Left lung (tissue), 14 donors: Measurements from ENCODE around the gene UBQLN1. TPM values are rescaled to one million over a fixed set of nuclear protein-coding genes. Genes with fewer than 3 reads are reported as not detected.

ENCODE experiments used
- ATAC-seq: fragments of 200-7000 bp; cut with Tn5 transposase; one replicate; pipeline ENCODE4 v1.9.1; 2020; ENCODE audit warnings: moderate library complexity
- DNase-seq, 4 donors: peaks; one replicate each; pipeline ENCODE4 v3.0.0-alpha.2; 2013 to 2020
- H3K27ac ChIP-seq, 2 donors: fragments of 200-600 bp; sonication (generic) in 1 of 2; one replicate each; pipeline versions ENCODE4 v1.5.0 to v1.8.0; 2020 to 2021
- H3K27me3 ChIP-seq, 2 donors: fragments of 200-600 bp; sonication (generic) in 1 of 2; one replicate each; pipeline versions ENCODE4 v1.5.0 to v1.8.0; 2020 to 2021
- H3K36me3 ChIP-seq, 2 donors: fragments of 200-600 bp; sonication (generic) in 1 of 2; one replicate each; pipeline versions ENCODE4 v1.5.0 to v1.8.0; 2020 to 2021
- H3K4me1 ChIP-seq, 2 donors: fragments of 200-600 bp; one replicate each; pipeline ENCODE4 v1.8.0; 2021
- H3K4me3 ChIP-seq, 2 donors: fragments of 200-600 bp; sonication (generic) in 1 of 2; one replicate each; pipeline versions ENCODE4 v1.5.0 to v1.8.0; 2020 to 2021; ENCODE audit warnings: mild to moderate bottlenecking in 1 of 2
- H3K9me3 ChIP-seq, 2 donors: fragments of 200-600 bp; sonication (generic) in 1 of 2; one replicate each; pipeline versions ENCODE4 v1.5.0 to v1.8.0; 2020 to 2021
- CTCF ChIP-seq, 2 donors: fragments of 200-600 bp; sonication (generic) in 1 of 2; IDR thresholded peaks; one replicate each; pipeline versions ENCODE4 v1.5.0 to v1.8.0; 2021; ENCODE audit warnings: antibody characterized with exemption in 2 of 2
- intact Hi-C, 2 donors: fragments of 100-400 bp; cut with DNase I; formaldehyde crosslinking; loops; one replicate each; pipeline versions ENCODE4 v1.11.2 to v1.14.2; 2022
- long read RNA-seq, 12 donors: library from polyadenylated mRNA in 2 of 12; unstranded in 2 of 12; transcript quantifications; one replicate each; pipeline ENCODE4 v2.0.0 and lab custom pipeline, GENCODE V29; 2019 to 2026
- polyA plus RNA-seq, 6 donors: library from polyadenylated mRNA; unstranded; fragments of 120-200 nt; gene quantifications; one replicate each; pipeline ENCODE4 v1.2.1, GENCODE V29; 2013; ENCODE audit not compliant: insufficient read length in 6 of 6
- total RNA-seq, 2 donors: library from RNA; stranded (reverse); fragmentation: NEBNext Ultra II Directional; extraction: Animal tissue kit (Norgen Biotek cat#: 25700); gene quantifications; one replicate each; pipeline ENCODE4 v1.2.1, GENCODE V29; 2021
- donor health status: DM: no; HTN: yes; CAD: no.
- donor health status: DM: no; HTN: no; CAD: no.

UBQLN1 gene
- total RNA-seq (100 to 1,000 TPM in 1 of 2 donors, 10 to 100 TPM in 1; 83.6 to 107 TPM), polyA plus RNA-seq (10 to 100 TPM; 83.1 to 99.8 (median 93.5) TPM)
- long read RNA-seq, donor 1, full-length matches to known transcripts: 19 of 60 reads
- long read RNA-seq, donor 1, partial matches to known transcripts: 41 of 60 reads
- long read RNA-seq, donor 1, other reads (novel, unspliced or antisense): 0 of 60 reads
- long read RNA-seq, donor 2, full-length matches to known transcripts: 16 of 43 reads
- long read RNA-seq, donor 2, partial matches to known transcripts: 27 of 43 reads
- long read RNA-seq, donor 2, other reads (novel, unspliced or antisense): 0 of 43 reads
- long read RNA-seq, donor 3, full-length matches to known transcripts: 17 of 17 reads
- long read RNA-seq, donor 3, partial matches to known transcripts: 0 of 17 reads
- long read RNA-seq, donor 3, other reads (novel, unspliced or antisense): 0 of 17 reads
- long read RNA-seq, donor 4, full-length matches to known transcripts: 3 of 15 reads
- long read RNA-seq, donor 4, partial matches to known transcripts: 7 of 15 reads
- long read RNA-seq, donor 4, other reads (novel, unspliced or antisense): 5 of 15 reads
- long read RNA-seq, donor 5, full-length matches to known transcripts: 15 of 35 reads
- long read RNA-seq, donor 5, partial matches to known transcripts: 20 of 35 reads
- long read RNA-seq, donor 5, other reads (novel, unspliced or antisense): 0 of 35 reads
- long read RNA-seq, donor 6, full-length matches to known transcripts: 13 of 28 reads
- long read RNA-seq, donor 6, partial matches to known transcripts: 15 of 28 reads
- long read RNA-seq, donor 6, other reads (novel, unspliced or antisense): 0 of 28 reads
- long read RNA-seq, donor 7, full-length matches to known transcripts: 16 of 21 reads
- long read RNA-seq, donor 7, partial matches to known transcripts: 5 of 21 reads
- long read RNA-seq, donor 7, other reads (novel, unspliced or antisense): 0 of 21 reads
- long read RNA-seq, donor 8, full-length matches to known transcripts: 14 of 24 reads
- long read RNA-seq, donor 8, partial matches to known transcripts: 10 of 24 reads
- long read RNA-seq, donor 8, other reads (novel, unspliced or antisense): 0 of 24 reads
- long read RNA-seq, donor 9, partial matches to known transcripts: 0 of 1 reads
- long read RNA-seq, donor 9, other reads (novel, unspliced or antisense): 0 of 1 reads
- long read RNA-seq, donor 10, full-length matches to known transcripts: 4 of 9 reads
- long read RNA-seq, donor 10, partial matches to known transcripts: 3 of 9 reads
- long read RNA-seq, donor 10, other reads (novel, unspliced or antisense): 2 of 9 reads
- long read RNA-seq, donor 11, full-length matches to known transcripts: 21 of 52 reads
- long read RNA-seq, donor 11, partial matches to known transcripts: 31 of 52 reads
- long read RNA-seq, donor 11, other reads (novel, unspliced or antisense): 0 of 52 reads
- long read RNA-seq, donor 12, full-length matches to known transcripts: 15 of 27 reads
- long read RNA-seq, donor 12, partial matches to known transcripts: 12 of 27 reads
- long read RNA-seq, donor 12, other reads (novel, unspliced or antisense): 0 of 27 reads

- no peaks in the 10 kb centered on the region for H3K27me3 ChIP-seq
- peak within 1 kb of the TSS; percentile 77 to 91 for H3K4me3 ChIP-seq
- peaks cover 11 to 48% of the 10 kb centered on the region in 2 donors for H3K4me1 ChIP-seq
- DNase-seq (peak; percentile 95 to 98 (median 96)), ATAC-seq (peak; percentile 96)
- peak in 1 of 2 donors; percentile 24 for TF ChIP-seq CTCF (IDR thresholded peaks at IDR 0.05)
- intact Hi-C loops: no loop called here
- no peaks in the 10 kb centered on the region for H3K36me3 ChIP-seq
- no peaks in the 10 kb centered on the region for H3K9me3 ChIP-seq
- H3K27ac ChIP-seq: peak within 1 kb of the TSS; percentile 98 to 99
Measured at GRCh38 chr9:83707768-83708514, at the start of gene UBQLN1. Gene UBQLN1, minus strand, starts transcription at chr9:83707958. Its CDS starts 279 bp downstream, at chr9:83707679.

- DNase-seq (no peak), ATAC-seq (no peak)
- no peaks in the 10 kb centered on the region for H3K4me1 ChIP-seq
- intact Hi-C loops: no loop called here
- H3K27ac ChIP-seq: no peak overlapping the region
- H3K4me3 ChIP-seq: no peak overlapping the region
- H3K27me3 ChIP-seq: no peaks in the 10 kb centered on the region
- no peak for TF ChIP-seq CTCF (IDR thresholded peaks at IDR 0.05)
- peaks cover 0 to 10% of the 10 kb centered on the region in 2 donors for H3K36me3 ChIP-seq
- H3K9me3 ChIP-seq: no peaks in the 10 kb centered on the region
Measured at GRCh38 chr9:83754383-83754977, 46.7 kb upstream of the UBQLN1 start.

- peaks cover 0 to 10% of the 10 kb centered on the region in 2 donors for H3K36me3 ChIP-seq
- H3K4me1 ChIP-seq: no peaks in the 10 kb centered on the region
- DNase-seq (no peak), ATAC-seq (no peak)
- TF ChIP-seq CTCF (IDR thresholded peaks at IDR 0.05): no peak
- no peak overlapping the region for H3K4me3 ChIP-seq
- no peaks in the 10 kb centered on the region for H3K9me3 ChIP-seq
- intact Hi-C loops: no loop called here
- no peaks in the 10 kb centered on the region for H3K27me3 ChIP-seq
- no peak overlapping the region for H3K27ac ChIP-seq
Measured at GRCh38 chr9:83749706-83750105, 41.9 kb upstream of the UBQLN1 start.

GRCh38 chr9:83744206-83744605 is 36.4 kb upstream of the UBQLN1 start:
- Histone ChIP-seq H3K27me3 (no peaks in the 10 kb centered on the region), H3K4me3 (no peak overlapping the region), H3K4me1 (no peaks in the 10 kb centered on the region), H3K9me3 (no peaks in the 10 kb centered on the region), H3K36me3 (peaks cover 0 to 8% of the 10 kb centered on the region in 2 donors), H3K27ac (no peak overlapping the region)
- no peak for TF ChIP-seq CTCF (IDR thresholded peaks at IDR 0.05)
- DNase-seq: peak in 2 of 4 donors; percentile 1 to 34
- intact Hi-C loops: no loop called here
- no peak for ATAC-seq
